Endothelial cell of umbilical vein (primary cell): ENCODE results near the gene DIDO1. TPM values are rescaled to one million over a fixed set of nuclear protein-coding genes. Genes with fewer than 3 reads are reported as not detected.

Source experiments
- BruUV-seq: library from RNA; stranded (reverse); fragments of 400-500 nt; replicated peaks from 2 replicates; lab custom pipeline; 2021; lab: Mats Ljungman, UMichigan
- CTCF ChIA-PET: fragments of 300-600, 350-600 bp; sonication (Branson Sonifier 250); formaldehyde crosslinking; loops from one replicate; lab custom pipeline; 2021; ENCODE audit warnings: antibody characterized with exemption, inconsistent platforms; lab: Charles Lee
- POLR2A ChIA-PET: fragments of 300-600, 350-600 bp; sonication (Branson Sonifier 250); formaldehyde crosslinking; loops from one replicate; lab custom pipeline; 2021; ENCODE audit warnings: antibody characterized with exemption, inconsistent platforms; lab: Charles Lee
- DNase-seq: peaks from one replicate; pipeline ENCODE4 v3.0.0-alpha.2; 2011; ENCODE audit warnings: low read depth, low spot score
- FAIRE-seq: peaks from 2 replicates; lab custom pipeline; 2011; peaks lifted over from hg19 to GRCh38; lab: Jason Lieb, UNC
- H2AFZ ChIP-seq: 2 replicates; pipeline ENCODE4 v1.6.0; 2012; ENCODE audit warnings: low read depth, low read length, control low read depth, inconsistent platforms
- H3K27ac ChIP-seq: 2 replicates; pipeline ENCODE4 v1.5.1; 2011; ENCODE audit warnings: low read depth, mild to moderate bottlenecking, control low read depth, low read length, moderate library complexity; ENCODE audit not compliant: insufficient read depth
- H3K27me3 ChIP-seq, 2 experiments: 2 replicates each; pipeline versions ENCODE4 v1.6.0 to v1.6.1; 2011; ENCODE audit warnings: low read length in 2 of 2, mixed read lengths in 1 of 2; ENCODE audit not compliant: control insufficient read depth in 2 of 2, insufficient read depth in 2 of 2
- H3K36me3 ChIP-seq, 2 experiments: 2 replicates in 1 of 2; 3 replicates in 1 of 2; pipeline ENCODE4 v1.5.1; 2011; ENCODE audit warnings: low read length in 2 of 2, mild to moderate bottlenecking in 1 of 2, moderate library complexity in 1 of 2; ENCODE audit not compliant: control insufficient read depth in 2 of 2, insufficient read depth in 2 of 2; ENCODE audit errors: extremely low read depth in 1 of 2
- H3K4me1 ChIP-seq: 3 replicates; pipeline ENCODE4 v1.5.1; 2011; ENCODE audit warnings: mild to moderate bottlenecking, low read length; ENCODE audit not compliant: control insufficient read depth, insufficient read depth; ENCODE audit errors: extremely low read depth
- H3K4me2 ChIP-seq: 2 replicates; pipeline ENCODE4 v1.6.1; 2011; ENCODE audit warnings: low read length, control low read depth, mixed read lengths; ENCODE audit not compliant: insufficient read depth
- H3K4me3 ChIP-seq, 3 experiments: fragments of 200-600 bp in 1 of 3; sonication (generic), shearing (Covaris generic) in 1 of 3; replicated peaks in 1 of 3; 2 replicates each; pipeline ENCODE4 v1.5.1; 2011 to 2016; ENCODE audit warnings: control low read depth in 3 of 3, low read length in 3 of 3, mild to moderate bottlenecking in 2 of 3, inconsistent platforms in 1 of 3, low read depth in 1 of 3, moderate library complexity in 1 of 3; ENCODE audit not compliant: insufficient read depth in 1 of 3
- H3K79me2 ChIP-seq: 2 replicates; pipeline ENCODE4 v1.6.0; 2012; ENCODE audit warnings: low read length, inconsistent platforms; ENCODE audit not compliant: control insufficient read depth, insufficient read depth
- H3K9ac ChIP-seq: replicated peaks from 2 replicates; pipeline ENCODE3; 2011; ENCODE audit warnings: low read length, control low read depth; ENCODE audit not compliant: insufficient read depth; ENCODE audit errors: extremely low read depth
- H3K9me1 ChIP-seq: replicated peaks from 3 replicates; pipeline ENCODE4 v1.6.0; 2011; ENCODE audit warnings: mild to moderate bottlenecking, low read length; ENCODE audit not compliant: control insufficient read depth, insufficient read depth; ENCODE audit errors: extremely low read depth
- H3K9me3 ChIP-seq: replicated peaks from 2 replicates; pipeline ENCODE4 v1.5.1; 2012; ENCODE audit warnings: low read length, inconsistent platforms; ENCODE audit not compliant: control insufficient read depth, insufficient read depth
- H4K20me1 ChIP-seq: replicated peaks from 2 replicates; pipeline ENCODE3; 2011; ENCODE audit warnings: mild to moderate bottlenecking, low read length; ENCODE audit not compliant: control insufficient read depth, insufficient read depth; ENCODE audit errors: extremely low read depth
- EZH2 ChIP-seq: IDR thresholded peaks from 2 replicates; pipeline ENCODE4 v1.6.1; 2012; ENCODE audit warnings: borderline replicate concordance, low read depth, mild to moderate bottlenecking, moderate library complexity, low read length, inconsistent platforms; ENCODE audit not compliant: severe bottlenecking
- FOS ChIP-seq: IDR thresholded peaks from 2 replicates; pipeline ENCODE4 v1.6.1; 2011; ENCODE audit warnings: mild to moderate bottlenecking, low read length, moderate library complexity, borderline replicate concordance; ENCODE audit not compliant: insufficient read depth
- GATA2 ChIP-seq: IDR thresholded peaks from 2 replicates; pipeline ENCODE4 v1.7.0; 2011; ENCODE audit warnings: low read depth, mild to moderate bottlenecking, moderate library complexity, mixed read lengths, low read length; ENCODE audit not compliant: insufficient read length, insufficient read depth
- JUN ChIP-seq: IDR thresholded peaks from 2 replicates; pipeline ENCODE4 v1.6.1; 2011; ENCODE audit warnings: borderline replicate concordance, low read depth; ENCODE audit not compliant: insufficient read length, insufficient read depth
- MYC ChIP-seq: IDR thresholded peaks from one replicate; pipeline ENCODE4 v1.6.1; 2011; ENCODE audit warnings: mild to moderate bottlenecking, low read depth, low read length
- POLR2A ChIP-seq: IDR thresholded peaks from 2 replicates; pipeline ENCODE4 v1.6.1; 2012; ENCODE audit warnings: low read depth, mild to moderate bottlenecking, control low read depth, low read length
- POLR2AphosphoS5 ChIP-seq: IDR thresholded peaks from 2 replicates; pipeline ENCODE4 v1.6.1; 2012; ENCODE audit warnings: low read depth, mild to moderate bottlenecking, control low read depth, low read length, moderate library complexity; ENCODE audit not compliant: insufficient read depth
- dilution Hi-C: fragments of 300-500 bp; cut with MboI; formaldehyde crosslinking; loops from one replicate; pipeline ENCODE4 v1.15.0; 2019; ENCODE audit warnings: low sequenced_read_pairs; ENCODE audit not compliant: extremely low pct_ligation_motif_present
- intact Hi-C: fragments of 100-400 bp; cut with micrococcal nuclease; formaldehyde crosslinking; loops from one replicate; pipeline ENCODE4 v1.10.0; 2022
- polyA plus RNA-seq, 4 experiments: library from polyadenylated mRNA; depleted of rRNA in 3 of 4; stranded (reverse) in 3 of 4; unstranded in 1 of 4; fragments of >200 nt; gene quantifications; 2 replicates each; pipeline versions ENCODE4 v1.2.1 to v1.2.3, GENCODE V29; 2011 to 2012; ENCODE audit warnings: missing spikeins in 1 of 4
- total RNA-seq: library from RNA; stranded (reverse); gene quantifications from 2 replicates; pipeline ENCODE4 v1.2.3, GENCODE V29; 2021
- TF ChIP-seq, protein P1 (sequence below), 2 donors: IDR thresholded peaks; 1 replicate in 1 of 2; 2 replicates in 1 of 2; pipeline ENCODE4 v1.5.1; 2011; ENCODE audit warnings: low read length in 2 of 2, mild to moderate bottlenecking in 2 of 2, moderate library complexity in 2 of 2, control low read depth in 1 of 2, inconsistent platforms in 1 of 2, low read depth in 1 of 2; ENCODE audit not compliant: insufficient read depth in 1 of 2; ENCODE audit errors: extremely low read depth in 1 of 2
- TF ChIP-seq, protein P2 (sequence below): IDR thresholded peaks from 2 replicates; pipeline ENCODE4 v1.6.1; 2011; ENCODE audit not compliant: insufficient read depth, insufficient read length

The DIDO1 gene
- total and polyA plus RNA-seq, 2 donors (not counting 3 experiments of a cell fraction or from before 2014, with no cell fraction given): 22.1 to 51.2 TPM

DNA sequence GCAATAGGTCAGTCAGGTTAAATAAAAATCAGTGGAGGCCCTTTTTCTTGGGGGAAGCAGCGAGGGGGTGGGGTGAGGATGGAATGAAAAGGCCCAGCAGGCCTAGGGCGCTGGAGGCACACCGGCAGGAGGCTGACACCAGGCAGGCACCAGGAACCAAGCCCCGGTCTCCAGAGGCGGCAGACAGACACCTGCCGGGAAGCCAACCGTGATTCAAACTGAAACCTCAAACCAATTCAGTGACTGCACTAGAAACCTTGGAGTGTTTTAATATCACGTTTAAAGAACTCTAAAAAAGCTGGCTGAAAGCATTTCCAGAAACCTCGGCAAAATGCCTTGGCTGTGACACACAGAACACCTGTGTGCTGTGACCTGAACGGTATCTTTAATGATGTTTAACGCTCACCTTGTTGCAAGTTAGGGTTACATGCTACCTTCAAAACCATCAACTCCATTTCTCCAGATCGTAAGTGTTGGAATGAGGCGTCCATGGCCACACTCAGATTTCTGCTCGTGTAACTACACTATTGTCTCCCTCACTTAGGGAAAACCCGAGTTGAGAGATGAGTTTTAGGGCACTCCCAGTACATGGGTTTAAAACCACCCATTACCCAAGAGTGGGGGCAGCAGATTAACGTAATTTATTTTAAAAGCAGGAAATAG, 27.2 kb downstream of the DIDO1 start:
- BruUV-seq: no TSS peak
- no peaks in the 10 kb centered on the region for H4K20me1 ChIP-seq
- TF ChIP-seq MYC: no peak
- TF ChIP-seq, protein P1, sequence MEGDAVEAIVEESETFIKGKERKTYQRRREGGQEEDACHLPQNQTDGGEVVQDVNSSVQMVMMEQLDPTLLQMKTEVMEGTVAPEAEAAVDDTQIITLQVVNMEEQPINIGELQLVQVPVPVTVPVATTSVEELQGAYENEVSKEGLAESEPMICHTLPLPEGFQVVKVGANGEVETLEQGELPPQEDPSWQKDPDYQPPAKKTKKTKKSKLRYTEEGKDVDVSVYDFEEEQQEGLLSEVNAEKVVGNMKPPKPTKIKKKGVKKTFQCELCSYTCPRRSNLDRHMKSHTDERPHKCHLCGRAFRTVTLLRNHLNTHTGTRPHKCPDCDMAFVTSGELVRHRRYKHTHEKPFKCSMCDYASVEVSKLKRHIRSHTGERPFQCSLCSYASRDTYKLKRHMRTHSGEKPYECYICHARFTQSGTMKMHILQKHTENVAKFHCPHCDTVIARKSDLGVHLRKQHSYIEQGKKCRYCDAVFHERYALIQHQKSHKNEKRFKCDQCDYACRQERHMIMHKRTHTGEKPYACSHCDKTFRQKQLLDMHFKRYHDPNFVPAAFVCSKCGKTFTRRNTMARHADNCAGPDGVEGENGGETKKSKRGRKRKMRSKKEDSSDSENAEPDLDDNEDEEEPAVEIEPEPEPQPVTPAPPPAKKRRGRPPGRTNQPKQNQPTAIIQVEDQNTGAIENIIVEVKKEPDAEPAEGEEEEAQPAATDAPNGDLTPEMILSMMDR (IDR thresholded peaks at IDR 0.05; ENCODE audit: extremely low read depth in 1 of 2, insufficient read depth in 1 of 2, low read depth in 1 of 2, low read length in 2 of 2): no peak
- TF ChIP-seq GATA2: no peak
- TF ChIP-seq, protein P2, sequence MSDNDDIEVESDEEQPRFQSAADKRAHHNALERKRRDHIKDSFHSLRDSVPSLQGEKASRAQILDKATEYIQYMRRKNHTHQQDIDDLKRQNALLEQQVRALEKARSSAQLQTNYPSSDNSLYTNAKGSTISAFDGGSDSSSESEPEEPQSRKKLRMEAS: no peak
- no peak for TF ChIP-seq POLR2A
- TF ChIP-seq EZH2: no peak
- TF ChIP-seq FOS: no peak
- no peak for TF ChIP-seq POLR2AphosphoS5
- TF ChIP-seq JUN: no peak

More for the DNA sequence above, 27.2 kb downstream of the DIDO1 start:
- no peak overlapping the region for H3K4me2 ChIP-seq
- H3K27ac ChIP-seq: no peak overlapping the region
- DNase-seq (no peak), FAIRE-seq (no peak)
- H3K36me3 ChIP-seq: peaks cover 15 to 20% of the 10 kb centered on the region in 2 experiments
- H3K9ac ChIP-seq: no peak overlapping the region
- dilution Hi-C loops (no loop called here), intact Hi-C loops (no loop called here)
- ChIA-PET CTCF (interaction anchor here (1.1 to 1.3 kb wide), 3 partner anchors 13 to 110 kb away, joined by 3 to 4 read pairs (median 3); no protein-coding TSS in a partner anchor), POLR2A (no interaction called here)
- H3K9me1 ChIP-seq: no peaks in the 10 kb centered on the region
- no peaks in the 10 kb centered on the region for H3K79me2 ChIP-seq
- no peak overlapping the region for H2AFZ ChIP-seq
- no peaks in the 10 kb centered on the region for H3K4me1 ChIP-seq
- no peaks in the 10 kb centered on the region for H3K27me3 ChIP-seq
- no peaks in the 10 kb centered on the region for H3K9me3 ChIP-seq
- no peak overlapping the region for H3K4me3 ChIP-seq
